HG02885 (cell line): Measurements from ENCODE around the gene BCR.

Experiments
- ATAC-seq: cut with Tn5 transposase; IDR thresholded peaks from one replicate; pipeline ENCODE4 v1.9.1; 2021; ENCODE audit warnings: mild to moderate bottlenecking; ENCODE audit not compliant: unreplicated experiment, poor library complexity

Gene BCR

DNA sequence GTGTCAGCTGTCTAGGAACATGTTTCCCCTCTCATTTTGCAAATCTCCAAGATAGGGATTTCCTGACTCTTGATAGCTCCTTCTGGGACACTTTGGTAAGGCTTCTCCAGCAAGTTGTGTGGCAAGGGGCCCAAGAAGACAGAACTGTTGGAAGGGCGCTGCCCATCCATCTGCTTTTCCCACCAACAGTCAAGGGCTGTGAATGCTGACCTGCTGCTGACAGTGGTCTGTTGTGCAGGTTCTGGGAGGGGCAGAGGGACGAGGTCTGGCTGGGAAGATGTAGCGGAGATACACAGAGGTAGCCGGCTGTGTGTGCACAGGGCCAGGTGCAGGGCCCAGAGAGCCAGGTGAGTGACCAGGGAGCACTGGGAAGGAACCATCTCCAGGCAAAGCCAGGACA is 12.2 kb downstream of the BCR start:
- ATAC-seq = no peak

DNA sequence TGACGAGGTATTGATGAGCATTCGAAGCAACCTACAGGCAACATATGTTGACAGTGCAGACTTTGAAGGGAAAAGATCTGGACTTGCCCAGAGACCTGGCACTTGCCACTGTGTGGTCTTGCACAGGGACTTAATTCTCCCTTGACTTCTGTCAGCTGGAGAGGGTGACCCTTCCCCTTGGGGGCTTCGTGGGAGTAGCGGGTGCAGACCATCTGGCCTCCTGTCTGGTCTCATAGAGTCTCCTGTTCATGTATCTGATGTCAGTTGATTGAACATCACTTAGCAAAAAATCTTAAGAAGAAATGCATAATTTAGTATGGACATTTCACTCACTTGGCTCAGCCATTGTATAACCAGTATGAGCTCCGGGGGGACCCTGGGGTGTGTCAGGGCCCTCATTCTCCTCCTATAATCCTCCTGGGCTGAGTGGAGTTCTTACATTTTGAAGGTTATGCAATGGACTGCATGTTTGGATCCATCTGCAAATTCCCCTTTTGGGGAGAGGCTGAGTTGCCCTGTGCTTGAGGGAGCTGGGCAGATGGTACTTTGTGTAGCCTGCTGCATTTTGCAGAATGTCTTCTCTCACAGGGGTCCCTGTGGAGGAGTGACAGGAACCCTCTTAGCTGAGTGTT is 13.0 kb downstream of the BCR start:
- ATAC-seq = no peak

DNA sequence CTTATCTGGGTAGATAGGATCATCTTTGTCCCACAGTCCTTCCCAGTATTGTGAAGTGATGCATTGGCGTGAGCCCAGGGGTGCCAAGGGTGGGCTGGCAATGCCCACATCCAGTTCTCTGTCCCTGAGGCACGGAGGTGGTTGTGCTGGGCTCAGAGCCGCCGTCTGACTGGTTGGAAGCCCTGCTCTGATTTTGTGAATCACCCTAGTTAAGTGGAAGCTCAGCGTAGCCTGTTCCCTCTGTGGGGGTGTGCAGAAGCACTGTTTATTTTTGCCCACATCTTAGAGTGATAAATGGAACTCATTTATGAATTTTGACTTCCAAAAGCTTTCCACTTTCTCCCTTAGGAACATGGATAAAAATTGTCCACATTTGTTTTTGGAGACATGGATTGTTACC is 13.6 kb downstream of the BCR start:
- no peak for ATAC-seq

DNA sequence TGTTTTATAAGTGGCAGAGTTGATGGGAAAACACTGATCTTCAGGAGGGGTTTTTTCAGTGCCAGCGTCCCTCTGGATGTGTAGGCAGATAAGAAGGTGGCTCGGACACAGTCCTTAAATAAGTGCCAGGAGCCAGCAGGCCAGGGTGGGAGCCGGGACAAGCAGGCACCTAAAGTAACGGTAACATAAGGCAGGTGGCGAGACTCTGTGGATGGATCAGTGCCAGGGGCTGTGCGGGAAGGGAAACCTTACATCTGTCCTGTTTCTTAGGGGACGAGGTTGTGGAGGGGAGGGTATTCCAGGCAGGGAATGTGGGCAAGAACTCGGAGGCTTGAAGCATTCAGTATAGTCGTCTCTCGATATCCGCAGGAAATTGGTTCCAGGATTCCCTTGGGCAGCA is 15.9 kb downstream of the BCR start:
- ATAC-seq = no peak

DNA sequence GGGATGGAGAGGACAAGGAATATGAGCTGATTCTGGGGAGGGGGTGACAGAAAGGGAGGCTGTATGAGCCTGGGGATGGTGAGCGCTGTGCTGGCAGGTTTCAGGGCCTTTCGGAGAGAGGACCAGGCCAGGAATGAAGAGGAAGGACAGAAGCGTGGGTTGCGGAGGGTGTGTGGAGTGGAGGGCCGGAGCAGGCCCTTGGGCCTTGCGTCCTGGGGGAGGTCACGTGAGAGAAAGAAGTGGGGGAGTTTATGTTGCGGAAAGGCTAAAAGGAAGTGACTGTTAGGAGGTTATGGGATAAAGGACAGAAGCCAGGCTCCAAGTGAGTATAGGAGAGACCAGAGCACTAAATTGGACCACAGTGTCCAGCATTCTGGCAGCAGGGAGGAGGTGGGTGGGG is 17.5 kb downstream of the BCR start:
- ATAC-seq = no peak

DNA sequence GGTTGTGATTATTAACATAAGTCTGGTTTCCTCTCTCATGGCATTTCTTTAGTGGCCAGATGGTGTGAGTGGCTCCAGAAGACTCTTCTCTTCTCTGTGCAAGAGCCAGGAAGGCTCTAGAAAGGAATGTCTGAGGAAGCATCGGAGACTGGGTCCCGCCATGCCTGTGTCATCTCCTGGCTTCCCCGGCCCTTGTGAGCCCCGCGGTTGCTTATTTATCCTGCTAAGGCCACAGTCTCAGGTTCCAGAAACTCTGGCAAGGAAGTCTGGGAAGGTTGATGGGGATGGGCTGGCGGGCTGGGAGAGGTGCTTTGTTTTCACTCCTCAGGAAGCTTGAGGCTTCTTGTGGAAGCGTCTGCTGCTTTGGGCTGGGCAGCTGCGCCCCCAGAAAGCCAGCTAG is 18.9 kb downstream of the BCR start:
- ATAC-seq = no peak

DNA sequence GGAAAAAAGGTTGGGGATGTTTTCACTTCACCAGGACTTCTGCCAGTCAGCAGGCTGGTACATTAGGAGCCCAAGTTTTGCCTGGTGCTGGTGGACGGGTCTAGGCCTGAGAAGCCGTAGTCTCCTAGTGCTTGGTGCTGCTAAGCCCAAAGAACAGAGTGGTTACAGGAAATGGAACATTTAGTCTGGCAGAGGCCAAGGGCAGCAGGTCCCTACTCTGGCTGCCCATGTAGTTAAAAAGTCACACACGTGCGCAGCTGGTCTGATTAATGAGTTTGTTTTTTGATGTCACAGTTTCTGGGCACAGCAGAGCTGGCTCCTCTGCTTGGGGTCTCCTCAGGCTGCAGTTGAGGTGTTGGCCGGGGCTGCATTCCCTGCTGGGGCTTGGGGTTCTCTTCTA is 20.6 kb downstream of the BCR start:
- ATAC-seq = no peak

DNA sequence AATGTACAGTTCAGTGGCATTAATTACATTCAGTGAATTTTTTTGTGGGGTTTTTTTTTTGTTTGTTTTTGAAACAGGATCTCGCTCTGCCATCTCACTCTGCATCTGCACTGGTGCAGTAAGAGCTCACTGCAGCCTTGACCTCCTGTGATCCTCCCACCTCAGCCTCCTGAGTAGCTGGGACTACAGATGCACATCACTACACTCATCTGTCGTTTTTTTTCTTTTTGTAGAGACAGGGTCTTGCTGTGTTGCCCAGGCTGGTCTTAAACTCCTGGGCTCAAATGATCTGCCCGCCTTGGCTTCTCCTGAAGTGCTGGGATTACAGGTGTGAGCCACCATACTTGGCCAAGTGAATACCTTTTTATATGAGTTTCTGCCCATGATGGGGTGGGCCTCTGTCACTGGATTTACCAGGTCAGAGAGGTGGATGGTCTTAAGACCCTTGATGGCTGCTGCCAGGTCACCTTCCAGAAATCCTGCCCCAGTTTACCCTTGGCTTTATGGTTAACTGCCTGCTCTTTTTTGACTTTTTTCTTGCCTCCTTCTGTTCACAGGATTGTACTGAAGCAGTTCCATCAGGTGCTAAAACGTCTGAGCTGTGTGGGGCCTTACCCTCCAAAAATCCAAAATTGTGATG is 22.6 kb downstream of the BCR start:
- no peak for ATAC-seq

DNA sequence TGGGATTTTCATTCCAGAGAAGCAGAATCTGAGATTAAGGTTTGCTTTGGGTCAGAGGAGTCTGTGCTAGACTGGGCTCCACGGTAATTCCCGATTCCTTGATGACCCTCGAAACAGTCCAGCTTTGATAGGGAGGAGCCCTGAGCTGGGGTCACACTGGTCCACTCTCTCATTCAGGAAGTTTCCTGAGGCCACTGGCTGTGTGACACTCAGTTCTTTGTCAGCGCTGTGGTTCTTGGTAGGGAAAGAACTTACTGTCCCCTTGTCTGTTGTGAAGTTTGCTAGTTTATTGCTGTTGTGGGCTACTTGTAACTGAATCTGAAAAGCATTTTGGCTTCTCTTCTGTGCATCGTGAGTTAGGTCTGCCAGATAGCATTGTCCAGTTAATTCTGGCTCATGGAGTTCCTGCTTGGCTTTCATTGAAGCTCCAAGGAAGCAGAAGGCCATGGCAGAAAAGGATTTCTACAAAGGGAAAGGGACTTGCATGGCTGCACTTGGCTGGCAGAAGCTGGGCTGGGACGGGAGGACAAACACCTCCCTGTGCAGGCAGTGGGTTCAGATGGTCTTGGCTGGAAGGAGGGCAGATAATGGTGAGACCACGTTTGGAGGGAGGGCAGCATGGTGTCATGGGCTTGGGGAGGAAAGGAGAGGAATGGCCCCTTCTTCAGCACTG is 23.3 kb downstream of the BCR start:
- ATAC-seq = no peak

DNA sequence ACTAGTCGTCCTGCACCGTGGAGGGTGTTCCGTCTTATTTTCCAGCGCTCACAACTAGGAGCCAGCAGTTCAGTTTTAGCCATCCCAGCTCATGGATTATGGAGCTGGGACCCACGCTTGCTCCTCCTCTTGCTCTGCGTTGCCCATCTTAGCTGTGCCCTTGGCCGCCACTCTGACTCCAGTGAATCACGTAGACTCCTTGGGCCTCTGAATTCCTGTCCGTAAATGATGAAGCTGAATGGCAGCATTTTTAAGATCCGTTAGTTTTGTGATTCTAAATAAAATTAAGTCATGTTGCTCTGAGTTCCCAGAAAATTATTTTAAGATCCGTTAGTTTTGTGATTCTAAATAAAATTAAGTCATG is 23.8 kb downstream of the BCR start:
- no peak for ATAC-seq

DNA sequence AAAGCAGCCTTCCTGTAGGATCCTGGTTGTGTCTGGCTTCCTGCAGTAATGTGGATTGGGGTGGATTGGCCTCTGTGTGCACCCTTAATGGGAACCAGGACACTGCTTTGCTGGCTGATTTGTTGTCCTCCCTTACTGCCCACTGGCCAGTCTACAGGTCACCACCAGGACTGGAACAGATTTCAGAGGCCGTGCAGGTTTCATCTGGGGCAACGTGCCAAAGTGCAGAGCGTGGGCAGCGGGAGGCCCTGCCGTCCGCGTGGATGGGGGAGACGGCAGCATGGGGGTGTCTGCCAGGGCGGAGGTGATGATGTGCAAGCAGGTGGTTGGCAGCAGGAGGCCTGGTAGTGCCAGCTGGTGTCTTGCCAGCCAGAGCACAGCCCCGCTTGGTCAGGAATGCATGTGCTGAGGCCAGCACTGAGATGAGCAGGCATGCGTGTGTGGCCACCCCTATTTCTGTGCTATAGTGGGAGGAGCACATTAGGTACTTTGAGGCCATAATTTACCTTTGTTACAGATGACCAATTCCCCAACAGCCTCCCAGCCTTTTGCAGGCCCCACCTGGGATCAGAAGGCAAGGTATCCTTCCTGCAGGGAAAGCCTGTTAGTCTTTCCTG is 24.3 kb downstream of the BCR start:
- ATAC-seq = no peak

DNA sequence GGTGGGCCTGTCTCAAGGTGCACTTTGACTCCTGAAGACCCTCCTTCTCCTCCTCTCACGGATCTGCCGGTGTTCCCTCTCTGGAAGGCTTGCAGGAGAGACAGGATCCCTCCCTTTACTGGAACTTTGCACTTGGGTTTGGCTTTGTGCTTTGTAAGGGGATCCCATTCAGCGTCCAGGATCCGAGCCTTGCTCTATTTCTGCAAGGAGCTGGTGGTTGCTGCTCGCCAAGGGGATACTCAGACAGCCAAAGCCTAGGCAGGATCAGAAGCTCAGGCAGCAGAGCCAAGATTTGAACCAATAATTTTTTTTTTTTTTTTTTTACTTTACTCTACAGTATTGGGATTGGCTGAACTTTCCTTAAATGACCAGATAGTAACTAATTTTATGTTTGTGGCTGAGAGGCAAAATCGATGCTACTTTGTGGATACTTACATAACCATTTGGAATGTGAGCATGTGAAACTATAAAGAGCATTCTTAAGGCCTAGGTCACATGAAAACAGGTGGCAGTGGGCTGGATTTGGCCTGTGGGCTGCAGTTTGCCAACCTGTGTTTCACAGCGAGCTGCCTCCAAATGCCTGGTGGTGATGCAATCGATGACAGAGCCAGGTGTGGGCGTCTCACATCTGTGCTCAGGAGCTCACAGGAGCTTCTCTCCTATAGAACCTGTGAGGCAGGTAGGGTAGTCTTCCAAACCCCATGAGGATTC is 25.2 kb downstream of the BCR start:
- no peak for ATAC-seq

DNA sequence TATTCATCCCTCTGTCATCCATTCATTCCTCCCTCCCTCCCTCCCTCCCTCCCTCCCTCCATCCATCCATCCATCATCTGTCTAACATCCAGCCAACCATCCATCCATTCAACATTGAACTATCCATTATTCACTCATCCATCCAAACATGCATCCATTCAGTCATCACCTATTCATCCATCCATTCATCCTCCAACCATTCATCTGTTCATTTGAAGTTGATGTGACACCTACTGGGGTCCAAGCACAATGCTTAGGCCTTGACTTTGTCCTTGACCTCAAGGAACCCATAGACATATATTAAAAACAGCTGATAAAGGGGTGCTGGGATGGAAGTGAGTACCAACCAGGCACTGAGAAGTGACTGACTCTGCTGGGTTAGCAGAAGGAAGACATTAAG is 26.6 kb downstream of the BCR start:
- no peak for ATAC-seq

DNA sequence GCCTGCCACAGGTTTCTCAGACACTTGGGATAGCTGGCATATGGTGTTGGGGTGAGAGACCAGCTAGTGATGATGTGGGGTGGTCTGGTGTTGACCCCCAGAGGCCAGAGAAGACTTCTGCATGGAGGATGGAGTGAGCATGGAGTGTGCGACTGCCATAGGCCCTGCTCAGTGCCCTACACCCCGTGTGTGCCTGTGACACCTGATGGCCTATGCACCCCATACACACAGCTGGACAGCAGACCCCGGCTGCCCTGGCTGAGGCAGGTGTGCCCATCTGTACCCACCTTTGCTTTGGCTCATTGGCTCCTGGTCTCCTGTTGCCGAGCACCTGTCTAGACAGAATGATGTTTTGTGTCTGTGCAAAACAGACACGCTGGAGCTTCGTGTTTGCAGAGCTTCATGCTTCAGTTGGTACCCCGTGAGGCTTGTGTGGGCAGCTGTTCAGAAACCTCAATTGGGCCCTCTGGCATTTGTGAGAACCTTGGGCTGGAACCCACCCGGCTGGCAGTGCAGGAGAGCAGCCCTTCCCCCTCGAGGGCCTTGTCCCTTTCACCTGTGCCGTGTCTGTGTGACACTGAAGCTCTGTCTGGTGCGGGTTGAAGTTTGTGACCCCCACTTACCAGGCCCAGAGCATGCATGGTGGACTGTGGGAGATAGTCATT is 27.6 kb downstream of the BCR start:
- no peak for ATAC-seq

DNA sequence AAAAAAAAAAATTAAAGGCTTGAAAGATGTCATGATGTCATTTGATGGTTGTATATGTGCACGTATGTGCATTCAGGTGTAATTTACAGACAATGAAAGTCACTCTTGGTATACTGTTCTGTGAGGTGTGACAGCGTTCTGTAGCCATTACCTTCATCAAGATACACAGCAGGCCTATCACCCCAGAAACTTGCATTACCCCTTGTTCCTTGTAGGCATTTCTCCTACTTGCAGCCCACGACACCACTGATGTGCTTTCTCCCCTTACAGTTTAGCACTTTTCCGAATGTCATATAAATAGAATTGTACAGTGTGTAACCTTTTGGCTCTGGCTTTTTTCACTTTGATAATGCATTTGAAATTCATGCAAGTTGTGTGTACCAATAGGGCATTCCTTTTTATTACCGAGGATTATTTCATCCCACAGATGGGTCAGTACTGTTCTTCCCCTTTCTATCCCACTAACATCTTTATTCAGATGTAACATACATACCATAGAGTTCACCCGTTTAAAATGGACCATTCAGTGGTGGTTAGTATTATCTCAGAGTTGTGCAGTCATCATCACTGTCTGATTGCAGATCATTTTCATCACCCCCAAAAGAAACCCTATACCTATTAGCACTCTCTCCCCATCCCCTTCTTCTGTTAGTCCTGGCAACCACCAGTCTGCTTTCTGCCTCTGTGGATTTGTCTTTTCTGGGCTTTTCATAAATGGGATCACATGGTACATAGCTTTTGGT is 30.3 kb downstream of the BCR start:
- no peak for ATAC-seq

DNA sequence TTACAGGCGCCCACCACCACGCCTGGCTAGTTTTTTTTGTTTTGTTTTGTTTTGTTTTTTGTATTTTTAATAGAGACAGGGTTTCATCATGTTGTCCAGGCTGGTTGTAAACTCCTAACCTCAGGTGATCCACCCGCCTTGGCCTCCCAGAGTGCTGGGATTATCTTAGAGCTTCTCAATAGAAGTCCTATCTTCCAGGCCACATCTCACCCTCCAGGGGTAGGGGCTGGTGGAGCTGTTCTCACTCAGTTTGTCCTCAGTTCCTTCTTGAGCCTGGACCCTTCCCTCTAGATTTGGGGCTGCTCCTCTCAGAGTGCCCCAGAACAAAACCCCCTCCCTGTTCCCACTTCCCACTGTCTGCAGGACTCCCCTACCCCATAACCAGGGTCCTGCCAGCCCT is 31.3 kb downstream of the BCR start:
- ATAC-seq = no peak

DNA sequence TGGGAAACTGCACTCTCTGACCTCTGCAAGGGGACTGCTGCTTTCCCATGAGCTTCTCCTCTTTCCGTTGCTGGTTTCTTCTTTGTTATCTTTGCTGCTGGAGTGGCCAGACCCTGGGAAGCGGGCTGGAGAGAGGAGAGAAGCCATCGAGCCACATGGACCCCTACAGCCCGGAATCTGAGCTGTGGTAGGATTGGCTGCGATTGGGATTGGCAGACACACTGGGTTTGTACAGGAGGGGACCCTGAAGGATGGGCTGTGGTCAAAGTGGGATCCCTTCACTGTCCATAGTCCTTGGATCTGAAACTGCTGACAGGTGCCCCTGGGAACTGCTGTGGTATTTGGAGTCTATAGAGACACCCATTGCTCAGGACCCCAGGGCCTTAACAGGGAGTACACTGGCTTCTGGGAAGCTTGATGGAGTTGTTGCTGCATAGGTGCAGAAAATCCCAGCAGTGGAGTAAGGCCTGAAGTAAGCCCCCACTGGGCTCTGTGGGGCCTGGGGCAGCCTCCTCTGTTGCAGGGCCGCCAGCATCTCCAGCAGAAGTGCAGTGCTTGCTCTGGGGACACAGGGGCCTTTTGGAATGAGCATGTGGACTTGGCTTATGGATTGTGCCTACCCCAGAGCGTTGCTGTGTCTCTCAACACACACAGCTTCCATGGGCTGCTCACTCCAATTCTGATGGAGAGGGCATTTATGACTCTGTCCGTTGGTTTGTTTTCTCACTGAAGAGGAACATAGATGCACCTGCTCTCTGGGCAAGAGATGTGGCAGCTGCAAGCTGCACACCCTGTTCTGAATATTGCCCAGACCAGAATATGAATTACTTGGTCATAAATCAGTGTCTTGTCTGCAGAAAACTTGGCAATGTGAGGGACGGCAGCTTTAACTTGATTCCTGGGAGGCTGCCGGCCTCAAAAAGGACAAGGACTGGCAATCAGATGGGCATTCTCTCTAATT is 32.0 kb downstream of the BCR start:
- no peak for ATAC-seq

DNA sequence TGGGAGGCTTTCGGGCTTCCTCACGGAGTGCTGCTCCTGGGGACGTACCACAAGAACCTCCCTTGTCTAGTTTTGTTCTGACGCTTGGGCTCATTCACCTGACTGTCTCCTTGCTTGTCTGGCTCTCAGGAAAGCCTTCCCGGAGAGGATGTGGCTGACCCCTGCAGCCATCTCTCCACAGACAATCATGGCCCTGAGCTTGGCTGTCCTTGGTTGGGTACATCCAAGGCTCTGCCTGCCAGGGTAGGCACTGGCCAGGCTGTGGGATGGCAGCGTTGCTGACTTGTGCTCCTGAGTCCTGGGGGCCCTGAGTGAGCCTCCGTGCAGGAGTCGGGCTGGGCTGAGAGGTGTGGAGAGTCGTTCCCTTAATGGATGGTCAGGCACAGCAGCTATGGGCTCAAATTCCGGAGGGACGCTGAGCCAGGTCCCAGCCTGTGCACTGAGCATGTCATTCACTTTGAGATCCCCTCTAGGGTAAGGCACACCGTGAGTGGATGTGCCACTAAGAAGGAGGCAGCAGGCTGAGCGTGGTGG is 32.8 kb downstream of the BCR start:
- no peak for ATAC-seq
